Measurements from ENCODE around the gene APOB. TPM values are rescaled to one million over a fixed set of nuclear protein-coding genes. Genes with fewer than 3 reads are reported as not detected.

APOB gene
- total and polyA plus RNA-seq, 2 of the 13 experiments (the other 11 are each of a cell fraction or from before 2014, with no cell fraction given), result 1,569 to 2,515 TPM

- no peak for TF ChIP-seq NFIB (CRISPR knock-in tag; IDR thresholded peaks at IDR 0.05; ENCODE audit: borderline replicate concordance)
- TF ChIP-seq ZNF205 (CRISPR knock-in tag; IDR thresholded peaks at IDR 0.05), result peak; percentile 52; the same call in 1 of the 2 replicates
- no peak for TF ChIP-seq CREM (IDR thresholded peaks at IDR 0.05)
- TF ChIP-seq CREM (CRISPR knock-in tag; IDR thresholded peaks at IDR 0.05), result no peak
- TF ChIP-seq, protein P1, sequence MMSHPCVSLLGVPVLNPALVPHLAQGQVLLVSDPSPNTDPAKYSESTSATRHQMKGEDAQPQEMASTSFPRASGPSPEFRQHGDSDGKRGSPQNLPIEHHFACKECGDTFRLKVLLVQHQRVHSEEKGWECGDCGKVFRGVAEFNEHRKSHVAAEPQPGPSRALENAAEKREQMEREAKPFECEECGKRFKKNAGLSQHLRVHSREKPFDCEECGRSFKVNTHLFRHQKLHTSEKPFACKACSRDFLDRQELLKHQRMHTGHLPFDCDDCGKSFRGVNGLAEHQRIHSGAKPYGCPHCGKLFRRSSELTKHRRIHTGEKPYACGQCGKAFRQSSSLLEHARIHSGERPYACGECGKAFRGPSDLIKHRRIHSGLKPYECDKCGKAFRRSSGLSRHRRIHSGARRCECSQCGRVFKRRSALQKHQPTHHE (CRISPR knock-in tag; IDR thresholded peaks at IDR 0.05; ENCODE audit: borderline replicate concordance), result no peak
- TF ChIP-seq, protein P2, sequence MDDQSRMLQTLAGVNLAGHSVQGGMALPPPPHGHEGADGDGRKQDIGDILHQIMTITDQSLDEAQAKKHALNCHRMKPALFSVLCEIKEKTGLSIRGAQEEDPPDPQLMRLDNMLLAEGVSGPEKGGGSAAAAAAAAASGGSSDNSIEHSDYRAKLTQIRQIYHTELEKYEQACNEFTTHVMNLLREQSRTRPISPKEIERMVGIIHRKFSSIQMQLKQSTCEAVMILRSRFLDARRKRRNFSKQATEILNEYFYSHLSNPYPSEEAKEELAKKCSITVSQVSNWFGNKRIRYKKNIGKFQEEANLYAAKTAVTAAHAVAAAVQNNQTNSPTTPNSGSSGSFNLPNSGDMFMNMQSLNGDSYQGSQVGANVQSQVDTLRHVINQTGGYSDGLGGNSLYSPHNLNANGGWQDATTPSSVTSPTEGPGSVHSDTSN (CRISPR knock-in tag; IDR thresholded peaks at IDR 0.05; ENCODE audit: borderline replicate concordance), result no peak
- 0 out of 2 replicates have a peak, but pooled peaks have one; percentile 34 for TF ChIP-seq ZNF414 (CRISPR knock-in tag; IDR thresholded peaks at IDR 0.05)
- TF ChIP-seq ZNF652 (CRISPR knock-in tag; IDR thresholded peaks at IDR 0.05; ENCODE audit: borderline replicate concordance, low read depth), result no peak
- TF ChIP-seq U2AF2 (IDR thresholded peaks at IDR 0.05; ENCODE audit: low read depth, low read length), result no peak
- TF ChIP-seq GABPB1 (CRISPR knock-in tag; IDR thresholded peaks at IDR 0.05), result no peak
- TF ChIP-seq SALL1 (CRISPR knock-in tag; IDR thresholded peaks at IDR 0.05), result no peak
- 0 out of 2 replicates have a peak, but pooled peaks have one; percentile 64 for TF ChIP-seq MTF1 (CRISPR knock-in tag; IDR thresholded peaks at IDR 0.05)
- TF ChIP-seq ZNF556 (CRISPR knock-in tag; IDR thresholded peaks at IDR 0.05; ENCODE audit: borderline replicate concordance), result no peak
- no peak for TF ChIP-seq ZIK1 (CRISPR knock-in tag; IDR thresholded peaks at IDR 0.05; ENCODE audit: borderline replicate concordance, low read depth)
- TF ChIP-seq ZNF839 (CRISPR knock-in tag; IDR thresholded peaks at IDR 0.05; ENCODE audit: borderline replicate concordance), result no peak
- TF ChIP-seq PLSCR1 (CRISPR knock-in tag; IDR thresholded peaks at IDR 0.05; ENCODE audit: borderline replicate concordance), result no peak
These were observed 36.5 kb downstream of the APOB start (continued) for GRCh38 chr2:21007129-21008013.

All from HepG2 (cell line).